ENCODE measurements around the gene IL12RB1.
A peak's percentile ranks its signal among the peaks of the same experiment; 100 is the strongest.
"Not testable (repeated sequence)": the region's sequence is repeated elsewhere in the genome, so short reads cannot be mapped to it uniquely, and the experiment has no call there.

The IL12RB1 gene

DNA sequence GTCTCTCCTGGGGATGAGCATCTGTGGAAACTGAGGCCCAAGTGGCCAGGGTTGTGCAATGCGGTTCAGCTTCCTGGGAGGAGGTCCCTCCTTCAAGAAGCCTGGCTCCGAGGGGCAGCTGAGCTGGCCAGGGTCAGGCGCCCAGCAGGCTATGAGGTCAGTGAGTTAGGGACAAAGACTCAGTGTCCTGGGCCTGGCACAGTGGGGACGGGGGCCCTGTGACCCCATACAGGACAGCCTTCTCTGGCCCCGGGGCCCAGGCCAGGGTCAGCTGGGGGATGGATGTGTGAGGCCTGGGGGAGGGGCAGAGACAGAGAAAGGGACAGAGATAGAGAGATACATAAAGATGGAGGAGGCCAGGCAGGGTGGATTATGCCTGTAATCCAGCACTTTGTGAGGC, 3.0 kb upstream of the IL12RB1 start:
- no peak for DNase-seq (ENCODE audit: low read depth)

DNA sequence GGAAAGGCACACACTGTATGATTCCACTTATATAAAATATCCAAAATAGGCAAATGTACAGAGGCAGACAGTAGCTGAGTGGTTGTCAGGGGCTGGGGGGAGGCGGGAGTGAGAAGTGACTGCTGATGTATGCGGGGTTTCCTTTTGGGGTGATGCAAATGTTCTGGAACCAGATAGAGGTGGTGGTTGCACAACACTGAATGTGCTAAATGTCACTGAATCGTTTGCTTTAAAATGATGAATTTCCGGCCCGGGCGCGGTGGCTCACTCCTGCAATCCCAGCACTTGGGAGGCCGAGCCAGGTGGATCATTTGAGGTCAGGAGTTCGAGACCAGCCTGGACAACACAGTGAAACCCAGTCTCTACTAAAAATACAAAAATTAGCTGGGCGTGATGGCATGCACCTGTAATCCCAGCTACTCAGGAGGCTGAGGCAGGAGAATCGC, 2.4 kb upstream of the IL12RB1 start:
- not testable (repeated sequence) for DNase-seq (ENCODE audit: low read depth)

DNA sequence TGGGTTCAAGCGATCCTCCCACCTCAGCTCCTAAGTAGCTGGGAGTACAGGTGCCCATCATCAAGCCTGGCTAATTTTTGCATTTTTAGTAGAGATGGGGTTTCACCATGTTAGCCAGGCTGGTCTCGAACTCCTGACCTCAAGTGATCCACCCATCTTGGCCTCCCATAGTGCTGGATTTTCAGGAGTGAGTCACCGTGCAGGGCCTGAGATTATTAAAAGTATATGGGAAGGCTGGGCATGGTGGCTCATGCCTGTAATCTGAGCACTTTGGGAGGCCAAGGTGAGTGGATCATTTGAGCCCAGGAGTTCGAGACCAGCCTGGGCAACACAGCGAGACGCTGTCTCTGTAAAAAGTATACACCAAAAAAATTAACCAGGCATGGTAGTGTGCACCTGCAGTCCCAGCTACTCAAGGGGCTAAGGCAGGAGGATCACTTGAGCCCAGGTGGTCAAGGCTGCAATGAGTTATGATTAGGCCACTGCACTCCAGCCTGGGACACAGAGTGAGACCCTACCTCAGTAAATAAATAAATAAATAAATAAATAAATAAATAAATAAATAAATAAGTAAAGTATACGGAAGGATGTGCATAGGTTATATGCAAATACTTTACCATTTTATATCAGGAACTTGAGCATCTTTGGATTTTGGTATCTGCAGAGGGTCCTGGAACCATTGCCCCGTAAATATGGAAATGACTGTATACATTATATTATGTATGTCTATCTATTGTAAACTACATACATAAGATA, 854 bp downstream of the IL12RB1 start:
- DNase-seq (ENCODE audit: low read depth) = peak; percentile 19

DNA sequence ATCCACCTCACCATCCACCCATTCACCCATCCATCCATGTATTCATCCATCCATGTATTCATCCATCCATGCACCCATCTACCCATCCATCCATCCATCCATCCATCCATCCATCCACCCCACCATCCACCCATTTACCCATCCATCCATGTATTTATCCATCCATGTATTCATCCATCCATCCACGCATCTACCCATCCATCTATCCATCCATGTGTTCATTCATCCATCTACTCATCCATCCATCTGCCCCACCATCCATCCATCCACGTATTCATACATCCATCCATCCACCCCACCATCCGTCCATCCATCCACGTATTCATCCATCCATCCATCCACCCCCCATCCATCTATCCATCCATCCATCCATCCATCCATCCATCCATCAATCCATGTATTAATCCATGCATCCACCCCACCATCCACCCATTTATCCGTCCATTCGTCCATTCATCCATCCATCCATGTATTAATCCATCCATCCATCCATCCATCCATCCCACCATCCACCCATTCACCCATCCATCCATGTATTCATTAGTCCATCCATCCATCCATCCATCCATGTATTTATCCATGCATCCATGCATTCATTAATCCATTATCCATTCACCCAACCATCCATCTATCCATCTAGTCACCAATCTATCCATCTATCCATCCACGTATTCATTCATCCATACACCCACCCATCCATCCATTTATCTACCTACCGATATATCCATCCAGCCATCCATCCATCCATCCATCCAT, 2.6 kb downstream of the IL12RB1 start:
- DNase-seq (ENCODE audit: low read depth) = no peak

DNA sequence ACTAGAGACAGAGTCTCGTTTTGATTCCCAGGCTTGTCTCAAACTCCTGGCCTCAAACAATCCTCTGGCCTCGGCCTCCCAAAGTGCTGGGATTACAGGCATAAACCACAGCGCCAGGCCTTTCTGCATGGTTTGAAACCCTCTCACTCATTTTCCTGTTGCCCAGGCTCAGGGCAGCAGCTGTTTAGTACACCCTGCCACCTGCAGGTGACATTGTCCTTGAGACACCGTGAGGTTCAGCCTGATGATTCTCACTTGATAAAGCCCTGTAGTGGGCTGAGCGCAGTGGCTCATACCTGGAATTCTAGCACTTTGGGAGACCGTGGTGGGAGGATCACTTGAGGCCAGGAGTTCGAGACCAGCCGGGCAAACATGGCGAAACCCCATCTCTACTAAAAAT, 12.5 kb downstream of the IL12RB1 start:
- no peak for DNase-seq (ENCODE audit: low read depth)

DNA sequence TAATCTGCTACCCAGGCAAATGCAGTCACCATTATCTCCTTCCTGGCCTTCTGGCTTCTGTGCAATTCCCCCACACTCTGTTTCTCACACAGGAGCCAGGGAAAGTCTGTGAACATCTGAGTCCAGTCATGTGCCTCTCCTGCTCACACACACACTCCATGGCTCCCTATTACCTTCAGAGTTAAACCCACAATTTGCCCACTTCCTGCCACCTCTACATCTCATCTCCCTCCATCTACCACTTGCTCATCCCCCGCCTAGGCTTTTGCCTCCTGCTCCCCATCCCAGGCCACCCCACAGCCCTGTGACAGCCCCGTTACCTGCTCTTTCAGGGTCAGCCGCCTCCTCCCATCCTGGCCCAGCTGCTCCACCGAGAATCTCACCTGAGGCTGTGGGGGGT, 13.5 kb downstream of the IL12RB1 start:
- DNase-seq (ENCODE audit: low read depth) = no peak

DNA sequence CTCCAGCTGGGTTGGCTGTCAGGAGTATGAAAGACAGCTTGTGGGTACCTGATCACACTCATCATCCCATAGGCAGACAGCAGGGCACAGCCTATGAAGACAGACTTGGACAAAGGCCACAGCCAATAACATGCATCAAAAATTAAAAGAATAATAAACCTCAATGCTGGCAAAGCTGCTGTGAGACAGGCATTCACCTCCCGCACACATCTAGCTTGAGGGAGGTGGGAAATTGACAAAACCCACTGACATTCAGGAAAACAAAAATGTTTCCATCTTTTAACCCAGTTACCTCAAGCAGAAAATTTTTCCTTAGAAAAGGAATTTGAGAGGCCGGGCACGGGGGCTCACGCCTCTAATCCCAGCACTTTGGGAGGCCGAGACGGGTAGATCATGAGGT, 14.4 kb downstream of the IL12RB1 start:
- DNase-seq (ENCODE audit: low read depth) = no peak

DNA sequence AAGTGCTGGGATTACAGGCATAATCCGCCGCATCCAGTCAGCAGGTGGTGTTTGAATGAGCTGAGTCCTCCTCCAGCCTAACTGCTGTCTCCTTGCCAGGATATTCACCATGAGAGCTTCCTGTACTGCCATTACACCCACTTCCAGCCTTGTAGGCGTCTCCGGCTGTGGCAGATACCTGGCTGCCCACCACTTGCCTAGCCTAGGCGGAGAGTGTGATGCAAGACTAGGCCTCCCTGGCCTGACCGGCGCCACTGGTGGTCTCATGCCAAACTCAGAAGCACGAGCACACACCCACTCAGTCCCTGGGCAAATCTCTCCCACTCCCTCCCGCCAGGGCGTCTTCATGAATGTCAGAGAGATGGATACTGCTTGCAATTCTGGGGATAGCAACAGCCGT, 16.6 kb downstream of the IL12RB1 start:
- DNase-seq (ENCODE audit: low read depth) = no peak

DNA sequence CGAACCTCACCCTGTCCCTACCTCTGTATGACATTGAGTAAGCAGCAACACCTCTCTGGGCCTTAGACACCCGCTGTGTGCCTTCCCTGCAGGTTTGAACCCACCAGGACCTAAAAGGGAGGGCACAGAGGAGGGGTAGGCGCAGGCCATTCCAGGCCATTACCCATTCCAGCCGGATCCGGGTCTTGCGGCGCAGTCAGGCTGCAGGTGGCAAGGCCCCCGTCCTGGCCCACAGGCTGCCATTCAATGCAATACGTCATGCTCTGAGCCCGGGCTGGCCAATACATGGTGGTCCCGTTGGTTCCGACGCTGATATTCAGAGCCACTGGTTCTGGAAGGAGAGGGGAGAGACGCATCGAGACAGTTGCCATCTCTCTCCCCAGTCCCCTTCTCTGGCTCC, 17.4 kb downstream of the IL12RB1 start:
- no peak for DNase-seq (ENCODE audit: low read depth)

DNA sequence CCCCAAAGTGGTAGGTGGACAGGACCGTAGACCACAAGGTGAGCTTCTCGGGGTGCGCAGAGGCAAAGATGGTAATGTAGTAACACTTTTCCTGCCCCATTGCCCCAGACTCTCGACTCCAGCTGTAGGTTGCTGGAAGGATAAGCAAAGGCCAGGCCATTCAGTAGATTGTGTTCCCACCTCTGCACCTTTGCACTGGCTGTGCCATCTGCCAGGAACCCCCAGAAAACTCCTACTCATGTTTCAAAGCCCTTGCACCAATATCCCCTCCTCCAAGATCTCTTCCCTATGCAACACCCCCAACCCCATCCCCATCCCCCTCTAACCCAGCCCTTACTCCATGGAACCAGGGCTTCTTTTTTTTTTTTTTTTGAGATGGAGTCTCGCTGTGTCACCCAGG, 18.3 kb downstream of the IL12RB1 start:
- DNase-seq (ENCODE audit: low read depth) = no peak

DNA sequence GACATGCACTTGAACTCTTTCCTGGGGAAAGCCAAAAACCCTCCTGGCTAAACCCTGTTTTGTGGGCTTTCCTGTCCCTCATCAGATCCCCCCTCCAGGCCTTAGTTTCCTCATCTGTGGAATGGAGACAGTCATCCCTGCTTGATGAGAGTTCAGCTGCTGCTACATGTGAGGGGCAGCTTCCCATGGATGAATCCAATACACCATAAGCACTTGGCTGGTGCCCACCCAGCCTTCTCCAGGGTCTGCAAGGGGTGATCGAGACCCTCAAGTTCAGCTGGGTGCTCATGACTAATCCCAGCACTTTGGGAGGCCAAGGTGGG, 21.6 kb downstream of the IL12RB1 start:
- DNase-seq (ENCODE audit: low read depth) = no peak

DNA sequence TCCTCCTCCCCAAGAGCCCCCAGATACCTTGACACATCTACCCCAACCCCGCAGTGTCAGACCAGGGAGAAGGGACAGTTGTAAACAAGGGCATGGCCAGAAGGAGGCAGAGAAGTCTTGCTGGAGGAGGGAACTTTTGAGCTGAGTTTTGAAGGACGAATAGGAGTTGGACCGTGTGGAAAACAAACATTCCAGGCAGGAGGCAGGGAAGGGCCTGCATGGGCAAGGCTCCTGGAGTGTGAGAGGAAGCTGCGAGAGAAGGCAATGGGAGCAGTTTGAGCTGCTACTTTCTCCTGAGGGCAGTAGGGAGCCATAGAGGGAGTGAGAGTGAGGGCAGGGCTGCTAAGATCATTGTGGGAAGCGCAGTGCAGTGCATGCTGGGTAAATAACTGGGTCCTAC, 23.3 kb downstream of the IL12RB1 start:
- no peak for DNase-seq (ENCODE audit: low read depth)

DNA sequence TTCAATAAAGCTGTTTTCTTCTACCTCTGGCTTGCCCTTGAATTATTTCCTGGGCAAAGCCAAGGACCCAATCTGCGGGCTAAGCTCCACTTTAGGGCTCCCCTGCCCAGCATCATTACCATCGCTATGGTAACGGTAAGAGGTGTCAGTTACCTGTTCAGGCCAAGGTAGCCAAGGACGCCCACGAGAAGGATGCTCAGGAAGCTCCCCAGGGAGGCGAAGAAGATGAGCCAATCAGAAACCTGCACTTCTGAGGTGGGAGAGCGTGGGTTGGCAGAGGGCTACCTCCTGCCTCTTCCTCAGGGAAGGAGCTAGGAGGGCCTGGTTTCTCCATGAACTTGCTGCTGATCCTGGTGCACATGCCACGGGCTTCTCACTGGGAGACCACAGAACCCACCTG, 24.7 kb downstream of the IL12RB1 start:
- DNase-seq (ENCODE audit: low read depth) = no peak

DNA sequence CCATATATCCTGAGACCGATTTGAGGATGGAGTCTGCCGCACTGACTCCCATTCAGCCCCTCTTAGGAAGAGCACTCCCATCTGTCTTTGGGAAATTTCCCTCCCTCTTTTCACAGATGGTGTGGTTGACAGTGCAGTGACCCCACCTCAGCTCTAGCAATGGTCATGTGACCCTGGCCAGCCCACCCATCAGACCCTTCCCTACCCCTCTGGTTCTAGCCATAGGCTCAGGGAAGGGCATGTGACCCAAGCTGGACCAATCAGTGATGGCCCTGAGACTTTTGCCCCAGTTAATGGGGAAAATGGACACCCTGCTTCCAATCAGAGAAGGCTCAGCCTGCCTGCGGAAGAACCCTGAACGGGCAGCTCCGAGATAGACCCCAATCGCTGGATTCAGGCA, 26.3 kb downstream of the IL12RB1 start:
- DNase-seq (ENCODE audit: low read depth) = no peak

DNA sequence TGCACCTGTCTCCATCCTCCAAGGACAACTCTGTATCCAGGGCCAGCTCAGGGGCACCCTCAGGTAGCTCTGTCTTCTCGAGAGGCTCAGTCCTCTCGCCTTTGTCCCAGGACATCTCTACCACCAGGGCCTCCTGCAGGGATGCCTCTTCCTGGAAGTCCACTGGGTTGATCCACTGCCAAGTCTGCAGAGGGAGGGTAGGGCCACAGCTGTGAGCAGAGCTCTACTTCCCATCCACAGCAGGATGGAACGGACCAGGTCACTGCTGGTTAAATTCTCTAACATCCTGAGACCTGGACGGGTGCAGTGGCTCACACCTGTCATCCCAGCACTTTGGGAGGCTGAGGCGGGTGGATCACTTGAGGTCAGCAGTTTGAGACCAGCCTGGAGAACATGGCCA, 26.8 kb downstream of the IL12RB1 start:
- DNase-seq (ENCODE audit: low read depth) = no peak

DNA sequence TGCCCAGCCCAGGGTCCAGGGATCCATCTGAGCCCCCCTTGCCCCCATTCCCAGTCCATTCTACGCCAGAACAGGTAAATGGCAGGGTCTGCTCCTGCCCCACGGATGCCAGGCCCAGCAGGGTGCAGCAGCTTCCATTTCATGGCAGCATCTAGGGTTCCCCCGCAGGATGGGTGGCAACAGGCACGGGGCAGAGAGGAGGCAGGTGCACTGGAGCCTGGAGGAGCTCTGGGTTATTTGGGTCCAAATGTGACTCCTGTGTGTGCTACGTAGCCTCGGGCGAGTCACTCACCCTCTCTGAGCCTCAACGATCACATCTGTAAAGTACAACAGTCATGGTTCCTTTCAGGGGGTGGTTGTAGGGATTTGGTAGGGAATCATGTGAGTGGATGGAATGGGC, 27.4 kb downstream of the IL12RB1 start:
- no peak for DNase-seq (ENCODE audit: low read depth)

DNA sequence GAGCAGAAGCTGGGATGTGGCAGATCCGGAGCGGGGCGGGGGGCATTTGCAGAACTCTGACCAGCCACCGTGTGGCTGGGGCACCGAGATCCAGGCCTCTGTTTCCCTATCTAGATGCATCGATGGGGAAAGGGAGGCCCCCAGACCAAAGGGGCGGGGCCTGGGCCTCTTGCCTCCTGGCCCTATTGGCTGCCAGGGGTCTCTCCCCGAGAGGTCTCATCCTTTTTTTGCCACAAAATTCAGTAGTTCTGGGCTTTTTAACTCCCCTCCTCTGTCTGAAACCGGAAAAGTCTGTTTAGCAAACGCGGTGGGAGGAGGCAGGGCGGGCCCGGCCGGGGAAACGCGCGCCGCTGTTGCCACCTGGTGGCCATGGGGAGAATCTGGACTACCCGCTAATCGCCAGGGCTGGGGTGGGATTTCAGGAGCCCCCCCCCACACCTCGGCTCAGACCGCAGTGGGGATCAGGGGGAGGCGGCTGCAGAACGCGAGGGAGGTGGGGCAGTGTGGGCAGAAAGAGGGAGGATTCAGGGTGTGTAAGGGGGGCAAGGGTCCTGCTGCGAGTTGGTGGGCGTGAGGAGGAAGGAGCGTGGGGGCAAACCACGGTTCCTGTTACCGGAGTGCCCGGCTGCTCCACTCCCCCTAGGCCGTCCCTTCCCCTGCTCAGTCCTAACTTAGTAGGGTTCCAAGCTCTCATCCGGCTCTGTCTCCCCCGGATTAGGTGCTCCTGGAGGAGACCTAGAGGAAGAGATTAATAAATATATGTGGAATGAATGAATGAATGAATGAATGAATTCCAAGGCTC, 28.3 kb downstream of the IL12RB1 start:
- peak; percentile 73 for DNase-seq (ENCODE audit: low read depth)

DNA sequence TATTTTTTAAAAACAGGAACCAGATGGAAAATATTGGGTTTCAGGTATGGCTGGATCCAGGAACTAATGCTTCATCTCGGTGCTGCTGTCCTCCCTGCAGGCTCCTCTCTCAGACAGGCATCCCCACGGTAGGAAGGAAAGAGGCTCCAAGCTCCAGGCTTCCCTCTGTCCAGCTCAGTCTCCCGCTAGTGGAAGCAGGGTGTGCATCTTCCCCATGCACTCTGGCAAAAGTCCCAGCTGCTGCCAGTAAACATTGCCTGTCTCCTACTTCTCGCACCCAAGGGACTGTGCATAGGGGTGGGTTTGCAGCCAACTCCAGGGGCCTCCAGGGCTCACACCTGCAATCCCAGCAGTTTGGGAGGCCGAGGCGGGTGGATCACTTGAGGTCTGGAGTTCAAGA, 29.2 kb downstream of the IL12RB1 start:
- peak; percentile 49 for DNase-seq (ENCODE audit: low read depth)

DNA sequence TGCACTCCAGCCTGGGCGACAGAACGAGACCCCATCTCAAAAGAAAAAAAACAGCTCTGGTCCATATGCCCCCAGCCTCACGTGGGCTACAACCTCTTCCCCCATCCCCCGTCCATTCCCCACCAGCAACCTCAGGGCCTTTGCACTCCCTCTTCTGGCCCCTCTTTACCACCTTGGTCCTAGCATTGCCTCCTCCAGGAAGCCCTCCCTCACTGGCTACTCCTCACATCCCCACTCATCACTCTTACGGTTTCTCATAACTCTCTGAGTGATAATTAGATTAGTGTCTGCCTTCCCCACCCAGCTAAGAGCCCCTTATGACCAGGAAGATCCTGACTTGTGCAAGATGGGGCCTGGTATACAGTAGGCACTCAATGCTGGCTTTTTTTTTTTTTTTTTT, 30.8 kb downstream of the IL12RB1 start:
- DNase-seq (ENCODE audit: low read depth) = no peak

DNA sequence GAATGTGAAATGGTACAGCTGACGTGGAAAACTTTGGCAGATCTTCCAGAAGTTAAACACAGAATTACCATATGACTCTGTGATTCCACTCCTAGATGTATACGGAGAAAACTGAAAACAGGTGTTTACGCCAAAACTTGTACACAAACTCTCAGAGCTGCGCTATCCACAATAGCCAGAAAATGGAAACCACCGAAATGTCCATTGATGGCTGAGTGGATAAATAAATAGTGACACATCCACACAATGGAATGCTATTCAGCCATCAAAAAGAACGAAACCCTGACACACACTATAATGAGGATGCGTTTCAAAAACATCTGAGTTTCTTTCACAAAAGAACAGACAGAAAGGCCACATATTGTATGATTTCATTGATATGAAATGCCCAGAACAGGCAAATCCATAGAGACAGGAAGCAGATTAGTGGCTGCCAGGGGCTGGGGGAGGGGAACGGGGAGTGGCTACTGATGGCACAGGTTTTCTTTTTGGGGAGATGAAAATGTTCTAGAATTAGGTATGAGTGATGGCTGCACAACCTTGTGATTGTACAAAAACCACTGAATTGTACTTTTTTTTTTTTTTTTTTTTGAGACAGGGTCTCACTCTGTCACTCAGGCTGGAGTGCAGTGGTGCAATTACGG, 33.0 kb downstream of the IL12RB1 start:
- DNase-seq (ENCODE audit: low read depth) = peak; percentile 71

DNA sequence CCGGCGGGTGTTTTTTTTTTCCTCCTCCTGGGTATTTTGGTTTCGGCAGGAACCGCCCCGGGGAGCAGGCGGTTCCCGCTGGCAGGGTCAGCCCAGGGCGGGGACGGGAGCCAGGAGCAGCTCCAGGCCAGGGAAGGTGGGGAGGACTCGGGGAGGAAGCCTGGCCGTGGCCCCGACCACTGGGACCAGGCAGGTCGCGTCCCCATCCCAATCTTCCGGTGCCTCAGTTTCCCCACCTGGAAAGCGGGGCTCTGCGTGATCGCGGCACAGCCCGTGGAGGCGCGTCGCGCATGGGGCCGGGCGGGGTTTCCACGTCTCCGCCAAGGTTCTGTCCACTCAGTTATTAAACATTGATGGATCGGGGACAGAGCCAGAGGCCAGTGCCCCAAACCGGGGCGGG, 34.8 kb downstream of the IL12RB1 start:
- no peak for DNase-seq (ENCODE audit: low read depth)

DNA sequence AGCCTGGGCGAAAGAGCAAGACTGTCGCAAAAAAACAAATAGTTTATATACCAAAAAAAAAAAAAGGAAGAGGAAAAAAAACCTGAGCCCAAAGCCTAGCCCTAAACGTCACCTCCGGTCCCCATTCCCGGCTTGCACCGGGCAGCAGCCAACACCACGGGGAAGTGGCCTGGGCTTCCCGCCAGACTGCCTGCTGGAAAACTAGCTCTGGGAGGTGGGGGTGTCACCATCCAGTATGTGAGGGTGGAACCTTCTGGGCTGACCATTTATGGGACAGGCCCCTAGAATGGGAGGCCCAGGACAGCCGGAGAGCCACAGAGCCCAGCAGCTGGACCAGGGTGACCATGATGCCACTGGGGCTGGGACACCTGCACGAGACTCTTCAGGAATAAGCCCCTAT, 37.3 kb downstream of the IL12RB1 start:
- peak; percentile 76 for DNase-seq (ENCODE audit: low read depth)

Data from EH (cell line).